ENCODE measurements around the gene IMMP1L.

DNA sequence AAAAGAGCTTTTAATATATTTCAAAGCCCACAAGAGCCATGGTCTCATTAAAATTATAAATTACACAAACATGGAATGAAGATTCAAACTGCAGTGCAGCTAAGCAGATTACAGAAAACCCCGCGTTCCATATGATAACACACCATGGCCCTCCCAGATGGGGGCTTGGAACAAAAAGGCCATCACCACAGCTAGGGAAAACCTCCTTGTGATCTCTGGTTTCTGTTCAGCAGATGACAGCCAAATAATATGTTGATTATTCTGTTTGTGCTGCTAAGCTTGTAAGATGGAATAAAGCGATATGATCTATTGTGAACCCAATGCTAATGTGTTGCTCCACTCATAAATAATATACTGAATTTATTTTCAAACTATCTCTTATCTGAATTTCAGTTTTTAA lies 28.5 kb downstream of the IMMP1L start:
- TF ChIP-seq ZNF274 (IDR thresholded peaks at IDR 0.05; ENCODE audit: low read depth, low read length) (no peak), SUZ12 (IDR thresholded peaks at IDR 0.05; ENCODE audit: extremely low read depth, insufficient read depth, insufficient read length) (no peak)
